Left colon (tissue), 2 donors: ENCODE measurements around the gene BARX2. TPM values are rescaled to one million over a fixed set of nuclear protein-coding genes. Genes with fewer than 3 reads are reported as not detected.

Experiments
- ATAC-seq: fragments of 200-7000 bp; cut with Tn5 transposase; one replicate; pipeline ENCODE4 v1.9.1; 2020; ENCODE audit warnings: mild to moderate bottlenecking, moderate library complexity
- DNase-seq, 2 donors: peaks; one replicate each; pipeline ENCODE4 v3.0.0-alpha.2; 2020
- intact Hi-C, 2 donors: fragments of 100-400 bp; cut with DNase I in 1 of 2; cut with micrococcal nuclease in 1 of 2; formaldehyde crosslinking; loops; one replicate each; pipeline versions ENCODE4 v1.11.2 to v1.14.0; 2022; cut with DNase I, micrococcal nuclease
- total RNA-seq, 2 donors: library from RNA; stranded (reverse); fragmentation: NEBNext Ultra II Directional; extraction: Animal tissue kit (Norgen Biotek cat#: 25700); gene quantifications; one replicate each; pipeline ENCODE4 v1.2.1, GENCODE V29; 2021
- donor health status: DM: no; HTN: no; CAD: no.
- donor health status: DM: yes; HTN: yes; CAD: no.

The BARX2 gene
- total RNA-seq, 2 donors from 2014 or later, result 11.6 to 31.3 TPM

DNA sequence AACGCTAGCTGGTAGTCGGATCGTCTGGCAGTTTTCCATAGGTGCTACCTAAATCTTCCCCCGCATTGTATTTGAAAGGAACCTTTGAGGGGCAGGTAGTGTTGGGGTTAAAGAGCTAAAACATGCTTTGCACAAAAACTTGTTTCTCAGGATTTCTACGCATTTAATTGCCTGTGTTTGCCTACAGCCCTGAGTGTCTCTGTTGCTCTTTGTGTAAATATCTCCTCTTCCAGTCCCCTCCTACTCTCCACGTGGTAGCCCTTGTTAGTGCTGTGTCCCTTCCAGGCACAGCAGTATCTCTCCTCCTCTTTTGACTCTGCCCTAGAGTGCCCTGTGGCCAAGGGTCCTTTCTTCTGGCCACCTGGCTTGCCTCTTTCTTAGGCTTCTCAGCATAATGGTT lies 81.7 kb downstream of the BARX2 start:
- intact Hi-C loops, result no loop called here
- ATAC-seq (peak; percentile 86), DNase-seq (peak; percentile 48 to 57)

- peak in 1 of 2 donors; percentile 24 for DNase-seq
These were observed 82.6 kb downstream of the BARX2 start for GRCh38 chr11:129458278-129458677.

GRCh38 chr11:129458756-129459535 lies 83.3 kb downstream of the BARX2 start:
- ATAC-seq, result peak; percentile 65
- DNase-seq, result peak; percentile 33 to 42
- intact Hi-C loops, result no loop called here

More at GRCh38 chr11:129458278-129458677, 82.6 kb downstream of the BARX2 start:
- no peak for ATAC-seq
- intact Hi-C loops, result no loop called here

- ATAC-seq (peak; percentile 66), DNase-seq (no peak)
- intact Hi-C loops, result no loop called here
These were observed 85.1 kb downstream of the BARX2 start for GRCh38 chr11:129460714-129461113.

DNA sequence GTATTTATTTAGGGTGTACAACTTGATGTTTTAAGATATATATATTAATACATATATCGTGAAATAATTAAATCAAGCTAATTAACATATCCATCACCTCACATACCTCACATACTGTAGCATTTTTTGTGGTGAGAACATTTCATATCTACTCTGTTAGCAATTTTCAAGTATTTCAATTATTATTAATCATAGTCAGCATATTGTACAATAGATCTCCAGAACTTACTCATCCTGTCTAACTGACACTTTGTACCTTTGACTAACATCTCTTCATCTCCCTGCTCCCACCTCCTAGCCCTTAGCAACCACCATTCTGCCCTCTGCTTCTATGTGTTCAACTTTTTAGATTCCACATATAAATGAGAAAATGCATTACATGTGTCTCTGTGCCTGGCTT lies 108.4 kb downstream of the BARX2 start:
- intact Hi-C loops, result no loop called here
- no peak for ATAC-seq
- DNase-seq, result no peak

DNA sequence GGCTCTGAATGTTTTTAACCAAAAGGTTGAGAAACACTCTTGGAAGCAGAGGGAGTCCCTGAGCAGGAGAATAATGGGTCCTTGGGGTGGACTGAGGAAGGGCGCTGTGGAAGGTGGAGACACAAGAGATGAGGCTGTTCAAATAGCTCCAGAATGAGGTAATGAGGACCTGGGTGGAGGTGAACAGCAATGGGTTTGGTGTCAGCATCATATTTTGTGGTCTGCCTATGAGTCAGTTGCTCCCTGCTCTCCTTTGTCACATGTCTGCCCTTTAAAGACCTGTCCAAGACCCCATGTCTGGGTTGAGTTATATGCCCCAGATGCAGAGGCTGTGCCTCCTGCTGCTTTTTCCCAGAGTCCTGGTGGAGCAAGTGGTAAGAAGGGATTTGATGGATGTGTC lies 113.6 kb downstream of the BARX2 start:
- intact Hi-C loops, result no loop called here
- no peak for DNase-seq
- no peak for ATAC-seq

DNA sequence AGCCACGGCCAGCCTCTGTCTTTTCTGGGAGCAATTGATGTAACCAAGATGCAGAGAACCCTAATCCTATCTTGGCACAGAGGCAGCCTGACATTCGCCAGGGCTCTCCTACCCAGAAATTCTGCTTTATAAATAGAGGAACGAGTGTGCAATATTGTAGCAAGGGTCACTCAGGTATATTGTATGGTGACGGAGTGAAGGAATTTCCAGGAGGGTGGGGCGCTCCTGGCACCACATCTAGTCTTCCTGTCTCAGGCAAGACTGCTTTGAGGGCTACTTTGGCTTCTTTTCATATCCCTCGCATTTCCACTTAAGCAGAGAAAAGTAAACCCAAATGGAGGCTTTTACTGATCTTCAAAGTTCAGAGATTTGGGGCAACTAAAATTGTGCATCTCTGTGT lies 114.4 kb downstream of the BARX2 start:
- intact Hi-C loops, result no loop called here
- ATAC-seq (peak; percentile 75), DNase-seq (no peak)

DNA sequence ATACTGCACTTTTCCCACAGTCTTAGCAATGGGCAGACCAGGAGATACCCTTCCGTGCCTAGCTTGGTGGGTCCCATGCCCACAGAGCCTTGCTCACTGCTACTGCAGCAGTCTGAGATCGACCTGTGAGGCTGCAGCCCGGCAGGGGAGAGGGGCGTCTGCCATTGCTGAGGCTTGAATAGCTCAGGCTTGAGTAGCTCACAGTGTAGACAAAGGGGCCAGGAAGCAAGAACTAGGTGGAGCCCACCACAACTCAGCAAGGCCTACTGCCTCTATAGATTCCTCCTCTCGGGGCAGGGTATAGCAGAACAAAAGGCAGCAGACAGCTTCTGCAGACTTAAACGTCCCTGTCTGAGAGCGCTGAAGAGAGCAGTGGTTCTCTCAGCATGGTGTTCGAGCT lies 118.1 kb downstream of the BARX2 start:
- DNase-seq (no peak), ATAC-seq (no peak)
- intact Hi-C loops, result no loop called here

Other genes with a start within 250 kb of the BARX2 start
- gene ARHGAP32, start 183.5 kb upstream of the BARX2 start, total RNA-seq, result 10 to 100 TPM; 56.1 to 70.5 TPM